Measurements from ENCODE around the gene PRR27.

The PRR27 gene

GRCh38 chr4:70153937-70154336, at the start of gene PRR27:
PRR27 (plus strand) TSS chr4:70154237; CDS start chr4:70154376, 139 bp downstream.
- DNase-seq = no peak

- no peak for DNase-seq
Observed at GRCh38 chr4:70110917-70111316, 43.1 kb upstream of the PRR27 start.

- no peak for DNase-seq
Observed at GRCh38 chr4:70113656-70114055, 40.4 kb upstream of the PRR27 start.

- DNase-seq = no peak
Observed at GRCh38 chr4:70114096-70114495, 39.9 kb upstream of the PRR27 start.

GRCh38 chr4:70120323-70120722, 33.7 kb upstream of the PRR27 start:
- DNase-seq = no peak

GRCh38 chr4:70133473-70133872, 20.6 kb upstream of the PRR27 start:
- no peak for DNase-seq

- no peak for DNase-seq
Observed at GRCh38 chr4:70138751-70139150, 15.3 kb upstream of the PRR27 start.

GRCh38 chr4:70151271-70151670, 2.8 kb upstream of the PRR27 start:
- peak in 1 of 3 experiments; percentile 23 for DNase-seq

GRCh38 chr4:70152088-70152487, 1.9 kb upstream of the PRR27 start:
- DNase-seq = no peak

- DNase-seq = peak in 1 of 3 experiments; percentile 5
Observed at GRCh38 chr4:70158576-70158975, 4.5 kb downstream of the PRR27 start.

- no peak for DNase-seq
Observed at GRCh38 chr4:70177090-70177489, 23.1 kb downstream of the PRR27 start.

- DNase-seq = no peak
Observed at GRCh38 chr4:70178075-70178660, 24.1 kb downstream of the PRR27 start.

GRCh38 chr4:70179811-70180210, 25.8 kb downstream of the PRR27 start:
- DNase-seq = no peak

GRCh38 chr4:70181864-70182263, 27.8 kb downstream of the PRR27 start:
- no peak for DNase-seq

GRCh38 chr4:70182517-70183167, 28.6 kb downstream of the PRR27 start:
- no peak for DNase-seq

GRCh38 chr4:70183168-70183939, 29.3 kb downstream of the PRR27 start:
- DNase-seq = peak; percentile 12 to 41 (median 17)

- no peak for DNase-seq
Observed at GRCh38 chr4:70183940-70184246, 29.9 kb downstream of the PRR27 start.

GRCh38 chr4:70187216-70187615, 33.2 kb downstream of the PRR27 start:
- no peak for DNase-seq

- no peak for DNase-seq
Observed at GRCh38 chr4:70190579-70190978, 36.5 kb downstream of the PRR27 start.

GRCh38 chr4:70191647-70192046, 37.6 kb downstream of the PRR27 start:
- no peak for DNase-seq

- DNase-seq = no peak
Observed at GRCh38 chr4:70192895-70193294, 38.9 kb downstream of the PRR27 start.

- no peak for DNase-seq
Observed at GRCh38 chr4:70195425-70195824, 41.4 kb downstream of the PRR27 start, which contains the start of gene ODAM. ODAM (plus strand) TSS chr4:70195725; CDS start chr4:70196544, 819 bp downstream.

GRCh38 chr4:70196857-70197256, 42.8 kb downstream of the PRR27 start:
- no peak for DNase-seq

- no peak for DNase-seq
Observed at GRCh38 chr4:70197842-70198241, 43.8 kb downstream of the PRR27 start.

Measured in NCI-H1417 (cell line).